ENCODE results near the gene AMN.

AMN gene

DNA sequence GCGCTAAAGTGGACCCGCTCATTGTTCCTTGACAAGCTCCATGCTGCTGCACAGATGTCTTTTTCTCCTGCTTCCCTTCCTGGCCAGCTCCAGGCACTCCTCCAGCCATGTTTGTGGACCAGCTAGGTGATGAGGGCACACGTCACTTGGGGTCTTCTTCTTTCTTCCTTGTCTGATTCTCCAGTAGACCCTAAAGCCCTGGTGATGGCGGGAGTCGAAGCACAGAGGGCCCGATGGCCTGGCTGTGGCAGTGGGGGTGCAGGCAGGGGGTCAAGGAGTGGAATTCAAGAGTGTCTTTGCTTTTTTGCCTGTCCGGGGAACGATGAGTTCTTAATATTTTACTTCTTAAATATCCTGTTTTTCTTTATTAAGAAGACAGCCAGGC is 23.0 kb upstream of the AMN start:
- no peak for DNase-seq

DNA sequence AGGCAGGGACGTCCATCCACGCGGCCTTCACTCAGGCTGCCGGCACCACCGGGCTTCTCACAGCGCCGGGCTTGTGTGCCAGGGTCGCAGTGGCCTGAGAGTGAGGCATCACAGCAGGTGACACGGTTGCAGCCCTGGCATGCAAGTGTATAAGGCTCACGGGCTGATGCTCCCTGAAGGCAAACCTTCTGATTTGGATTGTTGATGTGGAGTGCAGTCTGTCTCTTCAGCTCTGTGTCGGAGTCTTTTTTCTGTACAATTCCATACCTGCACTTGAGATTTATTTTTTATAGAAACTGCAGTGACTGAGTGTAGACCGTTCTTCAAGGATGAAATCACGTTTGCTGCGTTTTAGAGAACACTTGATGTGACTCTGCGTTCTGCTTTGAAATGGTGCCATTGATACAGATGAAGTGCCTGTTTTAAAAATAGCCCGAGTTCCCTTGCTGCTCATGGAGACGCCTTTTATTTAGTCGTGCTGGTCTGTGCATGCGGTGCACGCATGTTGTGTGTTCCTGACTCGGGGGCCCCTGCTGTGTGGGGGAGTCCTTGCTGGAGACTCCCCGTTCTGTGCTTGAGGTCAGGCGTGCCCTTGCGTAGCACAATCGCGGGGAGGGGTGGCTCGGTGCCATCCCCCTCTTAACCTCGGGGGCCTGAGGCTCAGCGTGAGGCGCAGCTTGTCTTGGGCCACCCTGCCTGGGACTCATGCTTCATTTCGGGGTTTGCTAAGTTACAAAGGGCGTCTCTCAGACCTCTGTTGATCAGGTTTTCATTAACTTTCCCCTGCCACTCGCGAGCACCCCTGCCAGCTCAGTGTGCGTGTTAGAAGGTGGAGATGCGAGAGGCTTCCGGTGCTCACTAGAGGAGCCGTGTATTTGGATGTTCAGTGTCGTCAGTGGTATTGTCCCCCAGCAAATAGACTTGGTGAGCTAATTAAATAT is 21.6 kb upstream of the AMN start:
- peak; percentile 14 for DNase-seq

DNA sequence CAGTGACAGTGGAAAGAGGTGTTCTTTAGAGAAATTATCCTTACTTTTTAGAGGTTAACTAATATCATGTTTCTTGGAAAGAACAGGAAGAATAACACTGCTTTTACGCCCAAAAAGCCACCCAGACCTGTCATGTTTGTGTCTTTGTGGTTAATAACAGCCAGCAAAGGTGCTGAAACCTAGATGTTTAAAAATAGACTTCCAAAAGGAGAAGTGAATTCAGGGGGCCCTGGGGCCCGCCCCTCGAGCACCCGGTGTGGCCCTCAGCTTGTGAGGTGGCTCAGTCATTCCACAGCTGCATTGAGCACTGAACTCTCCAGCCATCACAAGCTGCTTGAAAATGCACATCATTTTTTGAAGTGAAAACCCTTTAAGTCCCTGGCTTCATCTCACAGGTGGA is 20.8 kb upstream of the AMN start:
- DNase-seq = no peak

DNA sequence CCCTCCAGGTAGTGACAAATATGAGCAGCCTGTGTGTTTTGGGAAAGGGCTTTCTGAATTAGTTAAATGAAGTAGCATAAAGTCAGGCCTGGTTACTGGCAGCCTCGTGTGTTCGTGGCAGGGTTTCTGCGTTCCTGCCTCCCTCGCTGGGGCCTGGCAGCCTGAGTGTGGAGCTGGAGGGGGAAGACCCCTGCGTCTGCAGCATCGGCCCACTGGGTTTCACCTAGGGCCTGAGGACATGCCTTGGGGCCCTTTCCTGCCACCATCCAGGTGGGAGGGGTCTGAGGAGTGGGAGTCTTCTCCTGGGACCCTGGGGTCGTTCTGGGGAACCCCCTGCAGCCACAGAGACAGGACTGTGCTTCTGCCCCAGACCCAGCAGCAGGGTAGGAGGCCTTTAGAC is 20.4 kb upstream of the AMN start:
- DNase-seq = no peak

DNA sequence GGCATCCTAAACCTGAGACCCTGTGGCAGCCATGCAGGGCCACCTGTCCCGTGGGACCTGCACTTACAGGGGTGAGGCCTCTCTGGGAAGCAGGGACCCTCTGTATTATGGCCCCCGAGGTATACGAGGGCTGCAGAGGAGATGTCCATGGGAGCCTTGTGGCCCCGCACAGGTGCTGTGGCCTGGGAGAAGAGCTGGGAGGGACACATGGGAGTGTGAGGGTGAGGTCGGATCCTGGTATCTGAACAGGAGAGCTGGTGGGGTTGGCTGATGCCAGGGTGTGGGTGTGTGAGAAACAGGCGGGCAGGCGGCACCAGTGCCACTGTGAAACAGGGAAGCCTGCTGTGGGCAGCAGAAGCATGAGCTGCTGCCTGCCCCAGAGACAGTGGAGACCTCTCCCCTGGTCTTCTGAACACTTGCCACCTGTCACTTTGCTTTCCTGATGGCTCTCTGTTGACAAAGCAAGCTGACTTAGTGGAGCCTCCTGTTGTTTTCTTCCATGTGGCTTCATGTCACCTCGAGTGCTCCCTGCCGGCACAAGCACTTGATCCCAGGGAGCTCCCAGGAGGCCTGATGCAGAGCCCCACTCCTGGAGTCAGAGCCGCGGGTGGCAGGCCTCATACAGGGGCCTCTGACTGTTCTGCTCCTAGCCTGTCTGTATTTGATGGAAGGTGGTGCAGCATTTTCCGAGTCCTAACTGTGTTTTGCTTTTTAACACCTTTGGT is 19.8 kb upstream of the AMN start:
- DNase-seq = no peak

DNA sequence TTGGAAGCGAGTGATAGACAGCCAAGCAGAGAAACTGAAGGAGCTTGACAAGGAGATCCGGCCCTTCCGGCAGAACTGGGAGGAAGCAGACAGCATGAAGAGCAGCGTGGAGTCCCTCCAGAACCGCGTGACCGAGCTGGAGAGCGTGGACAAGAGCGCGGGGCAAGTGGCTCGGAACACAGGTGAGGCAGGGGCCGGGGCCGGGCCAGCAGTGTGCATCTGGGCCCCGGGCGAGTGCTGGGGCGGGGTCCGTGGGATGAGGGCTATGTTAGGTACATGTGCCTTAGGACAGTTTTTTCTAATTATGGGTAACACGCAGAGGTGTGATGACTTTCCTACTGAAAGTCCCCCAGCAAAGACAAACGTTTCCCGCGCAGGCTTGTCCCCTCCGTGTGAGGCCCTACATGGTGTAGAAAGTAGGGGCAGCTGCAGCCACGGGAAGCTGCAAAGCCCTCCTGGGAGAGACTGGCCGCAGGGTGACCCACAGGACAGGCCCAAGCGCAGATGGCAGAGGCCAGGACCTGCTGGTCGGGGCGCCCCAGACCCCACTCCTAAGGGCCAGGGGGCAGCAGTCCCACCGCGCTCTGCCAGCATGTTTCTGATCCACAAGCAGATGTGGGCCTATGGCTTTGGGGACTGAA is 19.1 kb upstream of the AMN start:
- no peak for DNase-seq

DNA sequence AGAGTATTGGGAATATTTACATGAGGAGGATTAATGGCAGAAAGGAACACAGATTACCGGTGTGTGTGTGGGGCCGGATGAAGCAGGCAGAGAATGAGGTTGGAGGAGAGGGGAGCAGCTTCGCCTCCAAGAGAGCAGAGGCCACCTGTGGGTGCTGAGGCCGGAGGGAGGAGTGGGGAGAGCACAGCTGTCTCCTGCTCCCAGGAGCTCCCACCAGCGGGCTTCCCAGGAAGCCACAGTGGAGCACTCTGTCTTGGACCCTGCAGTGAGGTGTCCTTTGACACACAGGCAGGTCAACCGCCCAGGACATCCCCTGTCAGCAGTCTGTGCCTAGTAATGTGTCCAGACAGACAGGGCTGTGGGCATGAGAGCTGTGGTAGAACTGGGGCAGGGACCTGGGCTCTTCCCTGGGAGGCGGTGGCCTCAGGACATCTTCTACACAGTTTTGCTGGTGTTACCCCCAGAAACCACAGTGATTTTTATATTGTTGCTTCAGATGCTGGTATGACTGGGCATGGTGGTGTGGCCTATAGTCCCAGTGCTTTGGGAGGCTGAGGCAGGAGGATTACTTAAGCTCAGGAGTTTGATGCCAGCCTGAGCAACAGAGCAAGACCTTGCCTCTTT is 18.5 kb upstream of the AMN start:
- DNase-seq = no peak

DNA sequence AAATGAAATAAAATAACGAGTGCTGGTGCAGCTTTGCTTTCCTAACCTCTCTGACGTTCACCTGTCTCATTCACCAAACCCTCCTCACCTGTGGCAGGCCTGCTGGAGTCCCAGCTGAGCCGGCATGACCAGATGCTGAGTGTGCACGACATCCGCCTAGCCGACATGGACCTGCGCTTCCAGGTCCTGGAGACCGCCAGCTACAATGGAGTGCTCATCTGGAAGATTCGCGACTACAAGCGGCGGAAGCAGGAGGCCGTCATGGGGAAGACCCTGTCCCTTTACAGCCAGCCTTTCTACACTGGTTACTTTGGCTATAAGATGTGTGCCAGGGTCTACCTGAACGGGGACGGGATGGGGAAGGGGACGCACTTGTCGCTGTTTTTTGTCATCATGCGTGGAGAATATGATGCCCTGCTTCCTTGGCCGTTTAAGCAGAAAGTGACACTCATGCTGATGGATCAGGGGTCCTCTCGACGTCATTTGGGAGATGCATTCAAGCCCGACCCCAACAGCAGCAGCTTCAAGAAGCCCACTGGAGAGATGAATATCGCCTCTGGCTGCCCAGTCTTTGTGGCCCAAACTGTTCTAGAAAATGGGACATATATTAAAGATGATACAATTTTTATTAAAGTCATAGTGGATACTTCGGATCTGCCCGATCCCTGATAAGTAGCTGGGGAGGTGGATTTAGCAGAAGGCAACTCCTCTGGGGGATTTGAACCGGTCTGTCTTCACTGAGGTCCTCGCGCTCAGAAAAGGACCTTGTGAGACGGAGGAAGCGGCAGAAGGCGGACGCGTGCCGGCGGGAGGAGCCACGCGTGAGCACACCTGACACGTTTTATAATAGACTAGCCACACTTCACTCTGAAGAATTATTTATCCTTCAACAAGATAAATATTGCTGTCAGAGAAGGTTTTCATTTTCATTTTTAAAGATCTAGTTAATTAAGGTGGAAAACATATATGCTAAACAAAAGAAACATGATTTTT is 17.1 kb upstream of the AMN start:
- DNase-seq = no peak

DNA sequence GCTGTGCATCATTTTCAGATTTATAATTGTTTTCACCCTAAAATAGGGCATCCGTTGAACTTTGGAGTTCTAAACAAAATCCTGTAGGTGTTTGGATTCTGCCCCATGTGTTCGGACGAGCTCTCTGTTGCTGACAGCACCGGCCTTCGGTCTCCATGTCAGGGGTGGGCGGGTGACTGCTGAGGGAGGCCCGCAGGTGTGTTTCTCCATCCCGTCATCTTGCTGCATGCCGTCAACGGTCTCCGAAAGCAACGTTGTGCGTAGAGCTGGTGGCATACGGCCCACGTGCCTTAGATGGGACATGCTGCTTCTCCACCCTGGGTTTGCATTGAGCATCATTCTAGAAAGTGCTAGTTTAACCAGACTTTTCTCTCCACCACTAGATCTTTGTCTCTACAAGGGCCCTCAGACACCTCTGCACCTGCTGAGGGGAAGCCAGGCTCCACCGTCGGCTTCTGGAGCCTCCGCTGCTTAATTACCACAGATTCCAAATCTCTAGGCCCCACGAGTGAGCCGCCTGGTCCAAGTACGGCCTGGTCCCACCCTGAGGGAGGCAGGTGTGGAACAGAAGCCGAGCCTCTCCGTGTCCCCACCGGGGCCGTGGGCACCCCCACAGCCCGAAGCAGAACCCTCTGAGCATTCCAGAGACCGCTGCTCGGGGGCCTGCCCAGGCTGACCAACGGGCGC is 15.7 kb upstream of the AMN start:
- DNase-seq = no peak

DNA sequence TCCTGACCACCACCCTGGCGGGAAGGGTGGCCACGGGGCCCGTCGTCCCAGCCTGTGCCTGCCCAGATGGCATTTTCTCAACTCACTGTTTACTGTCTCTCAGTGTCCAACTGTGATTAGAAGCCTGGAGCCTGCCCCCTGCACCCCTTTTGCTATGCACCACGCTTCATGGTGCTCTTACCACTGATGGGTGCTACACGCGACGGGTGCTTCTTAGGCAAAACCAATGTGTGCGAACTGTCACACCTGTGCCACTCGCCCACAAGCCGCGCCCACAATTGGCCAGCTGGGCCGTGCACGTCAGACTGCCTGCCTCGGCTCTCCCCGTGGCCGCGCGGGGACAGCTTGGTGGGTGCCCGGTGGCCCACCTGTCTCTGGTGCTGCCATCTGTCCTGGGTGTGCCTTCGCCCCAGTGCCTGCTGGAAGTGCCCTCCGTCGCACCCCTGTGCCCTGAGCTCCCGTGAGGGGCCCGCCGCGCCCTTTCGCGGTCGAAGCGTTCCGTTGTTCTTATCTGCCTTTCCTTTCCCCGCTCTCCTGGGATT is 15.1 kb upstream of the AMN start:
- no peak for DNase-seq

DNA sequence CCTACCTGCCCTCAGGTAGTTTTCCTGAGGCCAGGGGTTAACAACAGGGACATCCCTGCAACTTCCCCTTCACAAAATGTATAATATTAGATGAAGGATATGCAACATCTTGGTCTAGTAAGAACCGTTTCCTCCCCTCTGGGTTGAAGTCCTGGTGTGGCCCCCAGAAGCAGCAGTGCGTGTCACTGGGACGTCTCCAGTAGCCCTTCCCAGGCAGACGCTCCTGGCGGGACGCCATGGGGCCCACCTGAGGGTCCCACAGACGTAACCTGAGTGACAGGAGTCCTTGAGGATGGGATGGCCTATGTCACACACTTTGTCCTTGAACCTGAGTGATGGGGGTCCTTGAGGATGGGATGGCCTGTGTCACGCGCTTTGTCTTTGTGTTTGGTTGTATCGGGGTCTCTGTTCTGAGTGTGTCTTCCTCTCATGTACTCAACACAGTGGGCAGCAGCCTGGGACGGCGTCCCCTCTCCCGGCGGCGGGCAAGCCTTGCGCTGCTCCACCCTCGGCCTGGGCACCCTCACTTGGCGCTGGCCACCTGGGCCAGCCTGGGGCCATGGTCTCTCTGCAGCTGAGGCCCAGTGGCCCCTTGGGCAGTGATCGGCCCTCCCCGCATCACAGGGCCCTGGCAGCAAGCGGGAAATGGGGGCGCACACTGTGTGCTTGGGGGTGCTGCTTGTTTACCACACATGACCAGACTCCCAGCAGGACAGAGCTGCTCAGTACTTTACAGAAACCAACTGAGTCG is 14.3 kb upstream of the AMN start:
- DNase-seq = no peak

DNA sequence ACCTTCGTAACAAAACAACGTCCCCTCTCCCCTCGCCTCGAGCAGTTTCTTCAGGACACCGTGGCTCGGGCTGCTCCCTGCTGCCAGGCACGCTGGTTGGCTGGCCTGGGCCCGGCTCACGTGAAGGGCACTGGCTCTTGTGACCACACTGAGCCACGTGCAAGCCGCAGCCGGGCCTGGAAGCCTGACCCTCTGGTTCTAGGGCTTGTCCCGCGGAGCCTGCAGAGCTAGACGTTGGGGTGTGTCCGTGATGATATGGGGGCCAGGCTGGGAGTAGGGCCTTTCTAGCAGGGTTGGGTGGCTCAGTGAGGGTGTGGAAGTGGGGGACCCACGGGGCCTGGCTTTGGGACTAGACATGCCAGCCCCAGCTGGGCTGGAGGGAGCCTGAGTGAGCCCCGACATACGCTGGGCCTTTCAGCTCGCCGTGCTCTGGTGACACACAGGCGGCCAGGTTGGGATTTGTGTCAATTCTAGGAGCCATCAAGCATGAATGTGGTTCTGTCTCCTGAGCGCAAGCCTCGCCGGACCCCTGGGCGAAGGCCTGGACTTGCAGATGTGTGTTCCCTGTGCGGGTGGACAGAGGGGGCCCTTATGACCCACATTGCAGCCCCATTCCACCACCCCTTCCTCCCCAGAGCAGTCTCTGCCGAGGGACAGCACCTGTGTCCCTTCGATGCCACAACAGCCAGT is 13.6 kb upstream of the AMN start:
- DNase-seq = no peak

DNA sequence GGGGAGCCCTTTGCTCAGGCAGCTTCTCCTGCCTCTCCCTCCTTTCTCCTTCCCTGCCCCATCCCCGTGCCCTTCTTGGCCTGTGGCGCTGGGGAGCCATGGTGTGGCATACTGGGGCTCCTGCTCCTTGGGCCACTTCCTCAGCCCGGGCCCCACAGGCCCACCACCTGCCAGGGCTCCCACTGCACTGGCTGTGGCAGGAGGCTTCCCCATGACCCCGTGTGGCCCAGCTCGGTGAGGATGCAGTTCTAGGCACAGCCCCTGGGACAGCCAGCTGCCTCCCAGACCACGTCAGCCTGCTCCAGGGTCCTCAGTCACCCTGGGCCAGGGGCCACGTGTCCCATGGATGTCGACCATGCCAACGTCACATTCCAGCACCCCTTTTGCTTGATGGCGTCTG is 13.0 kb upstream of the AMN start:
- DNase-seq = no peak

DNA sequence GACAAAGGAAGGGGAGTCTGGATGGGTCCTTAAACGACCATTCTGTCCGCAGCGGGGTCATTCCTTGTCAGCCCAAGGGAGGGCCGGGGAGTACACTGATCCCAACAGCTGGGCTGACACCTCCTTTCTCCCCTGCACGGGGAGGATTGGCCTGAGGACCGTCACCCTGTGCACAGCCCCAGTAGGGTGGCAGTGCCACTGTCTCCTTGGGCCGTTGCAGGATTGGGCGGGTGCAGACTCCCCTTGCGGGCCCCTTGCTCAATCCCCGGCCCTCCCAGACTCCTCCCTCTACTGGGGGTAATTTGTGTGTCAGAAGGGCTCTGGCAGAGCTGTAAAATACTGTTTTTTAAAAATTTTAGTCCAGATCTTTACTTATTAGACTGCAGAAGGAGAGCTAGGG is 12.6 kb upstream of the AMN start:
- DNase-seq = no peak

DNA sequence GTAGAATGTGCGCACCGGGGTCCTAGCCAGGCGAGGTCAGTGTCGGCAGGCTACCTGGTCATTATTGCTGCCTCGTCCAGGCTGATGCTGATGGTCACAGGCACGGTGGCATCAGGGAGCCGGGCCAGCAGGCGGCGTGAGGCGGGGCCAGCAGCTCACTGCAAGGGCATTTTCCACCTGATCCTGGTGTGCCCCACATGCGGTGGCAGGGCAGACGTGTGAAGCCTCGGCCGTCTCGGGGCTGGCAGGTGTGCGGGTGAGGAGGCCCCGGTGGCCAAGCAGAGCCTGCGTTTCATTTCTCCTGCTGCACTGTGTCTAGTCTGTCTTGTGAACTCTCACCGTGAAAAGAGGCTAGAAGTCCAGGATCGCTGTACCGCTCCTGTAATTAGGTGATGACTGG is 12.0 kb upstream of the AMN start:
- no peak for DNase-seq

DNA sequence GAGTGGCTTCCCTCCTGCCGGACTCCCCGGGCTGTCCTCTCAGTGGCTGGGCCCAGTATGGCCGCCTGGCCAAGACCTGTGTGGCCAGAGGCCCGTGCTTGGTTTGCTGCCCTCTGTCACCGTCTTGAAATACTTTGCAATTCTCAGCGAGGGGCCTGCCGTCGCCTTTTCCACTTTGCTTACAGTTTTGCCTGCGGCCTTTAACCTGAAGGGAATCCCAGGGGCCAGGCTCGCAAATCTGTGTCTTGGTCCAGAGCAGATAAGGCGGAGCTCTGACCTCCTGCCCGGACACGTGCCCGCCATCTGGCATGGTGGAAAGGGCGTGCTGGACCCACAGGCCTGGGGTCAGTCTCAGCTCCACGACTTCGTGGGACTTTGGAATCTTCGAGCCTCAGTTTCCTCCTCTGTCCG is 10.9 kb upstream of the AMN start:
- DNase-seq = no peak

DNA sequence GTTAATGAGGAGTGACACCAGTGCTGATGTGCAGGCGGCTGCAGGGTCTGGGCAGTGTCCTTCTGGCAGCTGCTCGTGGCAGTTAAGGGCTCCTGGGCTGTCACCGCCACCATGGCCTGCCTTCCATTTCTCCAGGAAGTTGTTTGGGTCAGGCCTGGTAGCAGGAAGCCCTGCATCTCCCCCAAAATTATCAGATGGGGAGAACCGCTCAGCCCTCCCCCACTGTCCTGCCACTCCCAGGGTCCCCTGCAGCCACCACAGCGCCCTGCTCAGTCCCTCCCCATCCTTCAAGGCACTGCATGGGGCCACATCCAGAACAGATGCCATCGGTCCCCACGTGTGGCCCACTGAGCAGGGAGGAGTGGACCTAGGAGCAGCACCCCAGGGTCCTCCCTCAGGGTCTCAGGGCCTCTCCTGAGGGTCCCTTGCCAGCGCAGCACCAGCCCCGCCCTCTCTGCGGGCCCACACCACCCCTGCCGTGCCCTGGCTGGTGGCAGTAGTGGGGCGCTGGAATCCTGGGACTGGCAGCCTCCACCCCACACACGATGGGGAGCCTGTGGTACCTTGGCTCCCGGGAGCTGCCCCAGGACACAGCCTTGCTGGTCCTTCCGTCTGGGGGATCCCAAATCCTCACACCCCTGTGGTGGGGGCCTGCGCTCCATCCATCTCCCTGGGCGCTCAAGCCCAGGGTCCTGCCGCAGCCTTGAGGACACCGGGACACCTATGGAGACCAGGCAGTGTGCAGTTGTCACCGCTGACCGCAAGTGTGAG is 10.3 kb upstream of the AMN start:
- no peak for DNase-seq

DNA sequence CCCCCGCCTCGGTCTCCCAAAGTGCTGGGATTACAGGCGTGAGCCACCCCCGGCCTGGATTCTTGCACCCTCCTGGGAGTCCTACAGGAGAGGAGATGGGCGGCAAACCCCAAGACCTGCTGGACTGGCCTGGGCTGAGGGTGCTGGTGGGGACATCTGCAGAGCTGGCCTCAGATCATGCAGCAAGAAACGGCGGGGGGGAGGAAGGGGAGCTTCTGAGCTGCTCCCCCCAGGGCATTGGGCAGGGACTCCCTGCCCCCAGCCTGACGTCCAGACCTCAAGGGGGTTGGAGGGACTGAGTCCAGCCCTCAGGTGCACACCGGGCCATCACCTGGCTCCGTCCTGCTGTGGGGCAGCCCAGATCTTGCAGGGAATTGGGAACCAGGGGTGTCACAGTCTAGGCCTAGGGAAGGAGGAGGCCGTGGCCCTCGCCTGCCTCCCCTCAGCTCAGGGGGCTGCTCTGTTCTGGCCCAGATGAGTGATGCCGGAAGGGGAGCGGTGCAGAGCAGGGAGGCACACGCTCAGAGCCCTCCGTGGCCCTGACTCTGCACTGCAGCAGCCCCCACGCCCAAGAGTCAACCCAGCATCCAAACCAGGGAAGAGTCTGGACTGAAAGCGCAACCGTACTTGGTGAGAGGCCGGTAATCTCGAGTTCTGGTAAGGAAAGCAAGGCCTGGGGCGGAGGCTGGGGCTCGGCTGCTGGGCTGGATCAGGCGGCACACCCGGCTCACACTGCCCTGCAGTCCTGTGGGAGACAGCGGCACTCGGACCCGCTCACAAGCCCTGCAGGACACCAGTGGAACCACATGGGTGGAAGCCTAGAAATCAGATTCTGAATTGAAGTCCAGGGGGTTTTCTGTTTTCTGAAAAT is 8.9 kb upstream of the AMN start:
- no peak for DNase-seq

Data from CD4-positive, alpha-beta T cell treated with Interleukin-21 for 1 hour (primary cell).